ENCODE data around the gene ERCC1.

Gene ERCC1

GRCh38 chr19:45423589-45424190, at the start of gene ERCC1:
Gene ERCC1 (minus strand): TSS chr19:45423917. CDS start chr19:45423374, 543 bp downstream.
- no peak for FAIRE-seq

- no peak for FAIRE-seq
Measured at GRCh38 chr19:45473367-45473681, 49.6 kb upstream of the ERCC1 start.

GRCh38 chr19:45472563-45473366, 49.0 kb upstream of the ERCC1 start:
- FAIRE-seq: no peak

GRCh38 chr19:45471931-45472562, 48.3 kb upstream of the ERCC1 start:
- no peak for FAIRE-seq

- FAIRE-seq: no peak
Measured at GRCh38 chr19:45471111-45471930, 47.6 kb upstream of the ERCC1 start.

- FAIRE-seq: no peak
Measured at GRCh38 chr19:45470762-45471081, 47.0 kb upstream of the ERCC1 start.

GRCh38 chr19:45469945-45470761, 46.4 kb upstream of the ERCC1 start:
- FAIRE-seq: no peak

GRCh38 chr19:45469132-45469944, 45.6 kb upstream of the ERCC1 start:
- no peak for FAIRE-seq

- FAIRE-seq: no peak
Measured at GRCh38 chr19:45468803-45469131, 45.0 kb upstream of the ERCC1 start.

- no peak for FAIRE-seq
Measured at GRCh38 chr19:45468159-45468651, 44.5 kb upstream of the ERCC1 start.

- FAIRE-seq: no peak
Measured at GRCh38 chr19:45467456-45468158, 43.9 kb upstream of the ERCC1 start, which contains the start of gene FOSB. Gene FOSB (plus strand): TSS chr19:45467996. CDS start chr19:45468587, 591 bp downstream.

GRCh38 chr19:45467115-45467455, 43.4 kb upstream of the ERCC1 start:
- no peak for FAIRE-seq

GRCh38 chr19:45464852-45465441, 41.2 kb upstream of the ERCC1 start:
- FAIRE-seq: no peak

GRCh38 chr19:45464274-45464673, 40.6 kb upstream of the ERCC1 start:
- FAIRE-seq: no peak

- no peak for FAIRE-seq
Measured at GRCh38 chr19:45463241-45463640, 39.5 kb upstream of the ERCC1 start.

- FAIRE-seq: no peak
Measured at GRCh38 chr19:45462174-45462573, 38.5 kb upstream of the ERCC1 start.

- no peak for FAIRE-seq
Measured at GRCh38 chr19:45460807-45461347, 37.2 kb upstream of the ERCC1 start.

- FAIRE-seq: no peak
Measured at GRCh38 chr19:45457776-45458175, 34.1 kb upstream of the ERCC1 start.

GRCh38 chr19:45456500-45456815, 32.7 kb upstream of the ERCC1 start:
- FAIRE-seq: no peak
